Gastrocnemius medialis (tissue), 4 donors: ENCODE data around the gene DAPK3. TPM values are rescaled to one million over a fixed set of nuclear protein-coding genes. Genes with fewer than 3 reads are reported as not detected.
"Not testable (repeated sequence)": the region's sequence is repeated elsewhere in the genome, so short reads cannot be mapped to it uniquely, and the experiment has no call there.

Experiments
- ATAC-seq, 2 donors: fragments of 150-250 bp; one replicate each; pipeline ENCODE4 v1.9.1; 2016
- DNase-seq, 2 donors: peaks; one replicate each; pipeline ENCODE4 v3.0.0-alpha.2; 2019
- H3K27ac ChIP-seq, 4 donors: fragments of 200-600 bp; sonication (generic); 1 replicate in 1 of 4; 2 replicates in 3 of 4; pipeline ENCODE4 v1.5.1; 2016 to 2018; ENCODE audit warnings: mild to moderate bottlenecking in 2 of 4, moderate library complexity in 1 of 4
- H3K27me3 ChIP-seq, 3 donors: fragments of 200-600 bp; sonication (generic) in 2 of 3; 1 replicate in 1 of 3; 2 replicates in 2 of 3; pipeline versions ENCODE4 v1.5.1 to v1.6.0; 2016 to 2019; ENCODE audit warnings: mild to moderate bottlenecking in 1 of 3, moderate library complexity in 1 of 3
- H3K36me3 ChIP-seq, 2 donors: fragments of 200-600 bp; sonication (generic) in 1 of 2; one replicate each; pipeline ENCODE4 v1.5.1; 2017 to 2018
- H3K4me1 ChIP-seq, 2 donors: fragments of 200-600 bp; sonication (generic) in 1 of 2; one replicate each; pipeline ENCODE4 v1.5.1; 2016 to 2017; ENCODE audit warnings: mild to moderate bottlenecking in 2 of 2
- H3K4me3 ChIP-seq, 4 donors: fragments of 200-600 bp; sonication (generic) in 3 of 4; 1 replicate in 1 of 4; 2 replicates in 3 of 4; pipeline ENCODE4 v1.5.1; 2016 to 2019; ENCODE audit warnings: mild to moderate bottlenecking in 2 of 4
- H3K9me3 ChIP-seq, 3 donors: fragments of 200-600 bp; sonication (generic) in 2 of 3; 1 replicate in 1 of 3; 2 replicates in 2 of 3; pipeline ENCODE4 v1.5.1; 2016 to 2019
- POLR2A ChIP-seq, 2 donors: fragments of 450-650 bp; IDR thresholded peaks; one replicate each; pipeline ENCODE4 v1.6.1; 2017; ENCODE audit warnings: antibody characterized with exemption in 2 of 2, mild to moderate bottlenecking in 2 of 2, moderate library complexity in 2 of 2
- in situ Hi-C, 4 donors: fragments of 200-750 bp; cut with MboI; loops; one replicate each; pipeline versions ENCODE4 v1.15.0 to v1.8.0; 2017; ENCODE audit warnings: low sequenced_read_pairs in 4 of 4
- intact Hi-C: fragments of 100-400 bp; cut with DNase I; formaldehyde crosslinking; loops from one replicate; pipeline ENCODE4 v1.15.1; 2023; ENCODE audit warnings: low total_unique reads
- total RNA-seq, 4 donors: library from RNA; depleted of rRNA; stranded (reverse); fragments of >200 nt; gene quantifications; one replicate each; pipeline versions ENCODE4 v1.1.0 to v1.2.3, GENCODE V29; 2016
- TF ChIP-seq, protein P1 (sequence below), 5 experiments: fragments of 450-650 bp in 3 of 5; fragments of 200-600 bp in 2 of 5; sonication (generic) in 2 of 5; IDR thresholded peaks in 4 of 5; conservative IDR thresholded peaks in 1 of 5; 1 replicate in 4 of 5; 2 replicates in 1 of 5; pipeline ENCODE4 v1.5.1; 2016 to 2019; ENCODE audit warnings: antibody characterized with exemption in 5 of 5, mild to moderate bottlenecking in 3 of 5, moderate library complexity in 3 of 5

Gene DAPK3
- total RNA-seq, 4 donors from 2014 or later = 61.3 to 135 (median 115) TPM

DNA sequence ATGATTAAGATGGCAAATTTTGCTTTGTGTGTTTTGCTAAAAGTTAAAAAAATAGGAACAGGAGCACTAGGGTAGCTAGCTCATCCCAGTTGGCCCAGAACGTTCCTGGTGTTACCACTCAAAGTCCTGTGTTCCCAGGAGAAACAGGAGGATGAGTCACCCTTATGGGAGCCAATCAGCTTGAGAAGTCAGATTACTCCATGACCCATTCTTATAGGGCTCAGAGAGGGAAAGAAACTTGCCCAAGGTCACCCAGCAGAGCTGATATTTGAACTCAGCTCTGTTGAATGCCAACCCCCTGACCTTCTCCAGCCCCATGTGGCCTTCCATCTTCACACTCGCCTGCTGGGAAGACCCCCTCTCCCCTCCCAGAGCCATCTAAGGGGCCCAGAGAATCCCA, 25.1 kb downstream of the DAPK3 start:
- Histone ChIP-seq H3K27ac (peak overlapping the region; percentile 98 to 99 (median 99)), H3K9me3 (no peaks in the 10 kb centered on the region), H3K36me3 (no peaks in the 10 kb centered on the region), H3K4me3 (no peak overlapping the region), H3K27me3 (no peaks in the 10 kb centered on the region), H3K4me1 (peaks cover 24 to 33% of the 10 kb centered on the region in 2 donors)
- TF ChIP-seq, protein P1, sequence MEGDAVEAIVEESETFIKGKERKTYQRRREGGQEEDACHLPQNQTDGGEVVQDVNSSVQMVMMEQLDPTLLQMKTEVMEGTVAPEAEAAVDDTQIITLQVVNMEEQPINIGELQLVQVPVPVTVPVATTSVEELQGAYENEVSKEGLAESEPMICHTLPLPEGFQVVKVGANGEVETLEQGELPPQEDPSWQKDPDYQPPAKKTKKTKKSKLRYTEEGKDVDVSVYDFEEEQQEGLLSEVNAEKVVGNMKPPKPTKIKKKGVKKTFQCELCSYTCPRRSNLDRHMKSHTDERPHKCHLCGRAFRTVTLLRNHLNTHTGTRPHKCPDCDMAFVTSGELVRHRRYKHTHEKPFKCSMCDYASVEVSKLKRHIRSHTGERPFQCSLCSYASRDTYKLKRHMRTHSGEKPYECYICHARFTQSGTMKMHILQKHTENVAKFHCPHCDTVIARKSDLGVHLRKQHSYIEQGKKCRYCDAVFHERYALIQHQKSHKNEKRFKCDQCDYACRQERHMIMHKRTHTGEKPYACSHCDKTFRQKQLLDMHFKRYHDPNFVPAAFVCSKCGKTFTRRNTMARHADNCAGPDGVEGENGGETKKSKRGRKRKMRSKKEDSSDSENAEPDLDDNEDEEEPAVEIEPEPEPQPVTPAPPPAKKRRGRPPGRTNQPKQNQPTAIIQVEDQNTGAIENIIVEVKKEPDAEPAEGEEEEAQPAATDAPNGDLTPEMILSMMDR (IDR thresholded peaks at IDR 0.05 in 4 of 5, conservative IDR thresholded peaks at IDR 0.05 in 1 of 5) = no peak
- TF ChIP-seq POLR2A (IDR thresholded peaks at IDR 0.05) = peak; percentile 22 to 40
- ATAC-seq (peak; percentile 21 to 52), DNase-seq (peak in 1 of 2 donors; percentile 66)
- intact Hi-C loops (no loop called here), in situ Hi-C loops (no loop called here)

DNA sequence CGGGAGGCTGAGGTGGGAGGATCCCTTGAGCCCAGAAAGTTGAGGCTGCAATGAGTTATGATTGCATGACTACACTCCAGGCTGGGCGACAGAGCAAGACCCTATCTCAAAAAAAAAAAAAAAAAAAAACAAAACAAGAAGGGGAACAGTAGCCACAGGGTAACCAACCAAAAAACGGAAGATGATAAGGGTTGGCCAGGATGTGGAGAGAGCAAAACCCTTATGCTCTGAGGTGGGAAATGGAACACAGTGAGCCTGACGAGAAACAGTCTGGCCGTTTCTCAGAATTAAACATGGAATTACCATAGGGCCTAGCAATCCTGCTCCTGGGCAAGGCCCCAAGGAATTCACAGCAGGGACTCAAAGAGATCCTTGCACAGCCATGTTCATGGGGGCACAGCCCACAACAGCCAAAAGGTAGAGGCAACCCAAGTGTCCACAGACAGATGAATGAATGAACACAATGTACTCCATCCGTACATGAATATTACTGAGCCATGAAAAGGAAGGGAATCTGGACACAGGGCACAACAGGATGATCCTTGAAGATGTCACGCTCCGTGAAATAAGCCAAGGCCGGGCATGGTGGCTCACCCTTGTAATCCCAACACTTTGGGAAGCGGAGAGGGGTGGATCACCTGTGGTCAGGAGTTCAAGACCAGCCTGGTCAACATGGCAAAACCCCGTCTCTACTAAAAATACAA, 26.7 kb downstream of the DAPK3 start:
- ATAC-seq (no peak), DNase-seq (no peak)
- Histone ChIP-seq H3K27ac (peak overlapping the region; percentile 98 to 99 (median 99)), H3K4me1 (peaks cover 13 to 33% of the 10 kb centered on the region in 2 donors), H3K4me3 (no peak overlapping the region), H3K36me3 (no peaks in the 10 kb centered on the region), H3K9me3 (no peaks in the 10 kb centered on the region), H3K27me3 (no peaks in the 10 kb centered on the region)
- in situ Hi-C loops (no loop called here), intact Hi-C loops (no loop called here)
- TF ChIP-seq POLR2A (IDR thresholded peaks at IDR 0.05) = no peak

DNA sequence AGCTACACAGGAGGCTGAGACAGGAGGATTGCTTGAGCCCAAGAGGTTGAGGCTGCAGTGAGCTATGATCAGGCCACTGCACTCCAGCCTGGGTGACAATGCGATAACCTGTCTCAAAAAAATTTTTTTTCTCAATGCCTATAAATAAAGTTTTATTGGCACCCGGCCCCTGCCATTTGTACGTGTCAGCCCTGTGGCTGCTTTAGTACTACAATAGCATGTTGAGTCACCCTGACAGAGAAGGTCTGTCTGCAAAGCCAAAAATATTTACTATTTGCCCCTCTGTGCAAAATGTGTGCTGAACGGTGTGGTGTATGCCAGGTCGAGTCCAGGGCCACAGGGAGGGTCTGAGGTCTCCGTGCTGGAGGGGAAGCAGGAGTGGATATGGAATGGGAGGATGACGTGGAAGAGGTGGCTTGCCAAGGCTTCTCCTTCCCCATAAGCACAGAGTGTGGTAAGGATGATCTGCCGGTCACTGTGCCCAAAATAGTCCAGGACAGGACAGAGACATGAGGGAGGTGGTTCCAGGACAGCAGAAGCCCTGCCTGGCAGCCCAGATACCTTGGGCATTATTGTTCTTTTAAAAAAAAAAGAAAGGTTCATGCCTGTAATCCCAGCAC, 28.0 kb downstream of the DAPK3 start:
- in situ Hi-C loops (no loop called here), intact Hi-C loops (no loop called here)
- H3K4me1 ChIP-seq = peaks cover 9 to 28% of the 10 kb centered on the region in 2 donors
- no peaks in the 10 kb centered on the region for H3K27me3 ChIP-seq
- H3K36me3 ChIP-seq = no peaks in the 10 kb centered on the region
- H3K27ac ChIP-seq = peak overlapping the region; percentile 98 to 99 (median 99)
- no peaks in the 10 kb centered on the region for H3K9me3 ChIP-seq
- DNase-seq (peak; percentile 87 to 96), ATAC-seq (peak; percentile 84 to 90)
- no peak overlapping the region for H3K4me3 ChIP-seq
- TF ChIP-seq, protein P1 (IDR thresholded peaks at IDR 0.05 in 4 of 5, conservative IDR thresholded peaks at IDR 0.05 in 1 of 5) = peak in 1 of 5 experiments; percentile 12
- peak in 1 of 2 donors; percentile 26 for TF ChIP-seq POLR2A (IDR thresholded peaks at IDR 0.05)

DNA sequence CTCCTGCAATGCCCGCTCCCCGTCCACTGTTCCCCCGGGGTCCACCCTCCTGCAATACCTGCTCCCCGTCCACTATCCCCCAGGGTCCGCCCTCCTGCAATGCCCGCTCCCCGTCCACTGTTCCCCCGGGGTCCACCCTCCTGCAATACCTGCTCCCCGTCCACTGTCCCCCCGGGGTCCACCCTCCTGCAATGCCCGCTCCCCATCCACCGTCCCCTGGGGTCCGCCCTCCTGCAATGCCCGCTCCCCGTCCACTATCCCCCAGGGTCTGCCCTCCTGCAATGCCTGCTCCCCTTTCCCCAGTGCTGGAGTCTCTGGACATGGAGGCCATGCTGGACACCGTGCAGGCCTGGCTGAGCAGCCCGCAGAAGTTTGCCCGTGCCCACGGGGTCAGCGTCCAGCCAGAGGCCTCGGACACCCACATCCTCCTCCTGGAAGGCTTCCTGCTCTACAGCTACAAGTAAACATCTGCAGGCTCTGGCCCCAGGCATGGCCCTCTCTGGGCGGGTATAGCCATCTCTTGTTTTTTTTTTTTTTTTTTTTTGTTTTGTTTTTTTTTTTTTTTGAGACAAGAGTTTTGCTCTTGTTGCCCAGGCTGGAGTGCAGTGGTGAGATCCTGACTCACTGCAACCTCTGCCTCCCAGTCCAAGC, 32.5 kb downstream of the DAPK3 start:
- in situ Hi-C loops, H3K36me3 ChIP-seq, ATAC-seq, H3K4me3 ChIP-seq, DNase-seq, intact Hi-C loops, H3K27me3 ChIP-seq, H3K9me3 ChIP-seq: not testable (repeated sequence)
- Histone ChIP-seq H3K4me1 (peaks cover 6 to 13% of the 10 kb centered on the region in 2 donors), H3K27ac (peak overlapping the region; percentile 98 to 99 (median 99))

DNA sequence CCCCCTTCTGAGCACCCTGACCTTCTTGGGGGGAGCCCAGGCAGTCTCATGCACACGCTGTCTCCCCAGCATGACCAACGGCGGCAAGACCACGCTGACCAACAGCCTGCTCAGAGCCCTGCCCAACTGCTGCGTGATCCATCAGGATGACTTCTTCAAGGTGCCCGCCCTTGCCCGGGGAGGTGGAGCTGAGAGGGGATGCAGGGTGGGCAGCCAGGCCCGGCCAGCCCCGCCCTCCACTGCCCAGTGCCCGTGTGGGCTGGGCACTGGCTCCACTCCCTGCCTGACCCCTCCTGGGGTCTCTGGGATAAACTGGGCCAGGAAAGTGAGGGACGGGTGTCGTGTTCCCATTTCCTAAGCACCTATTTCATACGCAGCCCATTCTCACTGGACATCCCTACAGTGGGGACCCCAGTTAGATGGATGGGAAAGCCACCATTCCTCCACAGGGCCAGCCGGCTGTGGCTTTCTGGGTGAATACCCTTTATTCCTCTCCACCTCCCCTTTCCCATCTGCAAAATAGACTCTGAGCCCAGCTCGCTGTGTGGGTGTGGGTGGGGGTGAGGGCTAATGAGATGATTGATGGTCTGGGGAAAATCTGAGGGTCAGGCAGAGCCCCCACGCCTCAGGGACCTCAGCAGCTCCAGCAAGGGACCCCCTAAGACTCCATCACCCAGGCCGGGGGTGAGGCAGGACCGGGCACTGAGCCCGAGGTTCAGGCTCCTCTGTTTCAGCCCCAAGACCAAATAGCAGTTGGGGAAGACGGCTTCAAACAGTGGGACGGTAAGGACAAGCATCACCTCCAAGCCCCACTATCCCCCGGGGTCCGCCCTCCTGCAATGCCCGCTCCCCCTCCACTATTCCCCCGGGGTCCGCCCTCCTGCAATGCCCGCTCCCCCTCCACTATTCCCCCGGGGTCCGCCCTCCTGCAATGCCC, 34.1 kb downstream of the DAPK3 start:
- H3K4me3 ChIP-seq = no peak overlapping the region
- DNase-seq = no peak
- H3K9me3 ChIP-seq = no peaks in the 10 kb centered on the region
- in situ Hi-C loops = no loop called here
- intact Hi-C loops = no loop called here
- no peaks in the 10 kb centered on the region for H3K36me3 ChIP-seq
- no peaks in the 10 kb centered on the region for H3K27me3 ChIP-seq
- H3K27ac ChIP-seq = peak overlapping the region; percentile 58 to 92 (median 87)
- peaks cover 0 to 11% of the 10 kb centered on the region in 2 donors for H3K4me1 ChIP-seq
- no peak for ATAC-seq
- TF ChIP-seq, protein P1 (IDR thresholded peaks at IDR 0.05 in 4 of 5, conservative IDR thresholded peaks at IDR 0.05 in 1 of 5) = no peak
